CD8-positive, alpha-beta memory T cell (primary cell): ENCODE results near the gene MS4A15. TPM values are rescaled to one million over a fixed set of nuclear protein-coding genes. Genes with fewer than 3 reads are reported as not detected.
"Not testable (repeated sequence)": the region's sequence is repeated elsewhere in the genome, so short reads cannot be mapped to it uniquely, and the experiment has no call there.

Source experiments
- CTCF ChIA-PET: fragments of 350-600 bp; sonication (Branson Sonifier 250); formaldehyde crosslinking; loops from one replicate; lab custom pipeline; 2021; ENCODE audit warnings: antibody characterized with exemption; lab: Charles Lee
- POLR2A ChIA-PET: fragments of 350-600 bp; sonication (Branson Sonifier 250); formaldehyde crosslinking; loops from one replicate; lab custom pipeline; 2021; ENCODE audit warnings: antibody characterized with exemption; lab: Charles Lee
- DNase-seq, 5 donors: peaks; one replicate each; pipeline versions ENCODE4 v3.0.0 to v3.0.0-alpha.2; 2020 to 2022; ENCODE audit warnings: mixed read lengths in 1 of 5
- H3K27ac ChIP-seq: one replicate; pipeline ENCODE4 v1.7.0; 2013; ENCODE audit warnings: low read depth, mild to moderate bottlenecking, low read length, moderate library complexity
- H3K27me3 ChIP-seq: 2 replicates; pipeline ENCODE4 v1.7.0; 2013; ENCODE audit warnings: low read length, mild to moderate bottlenecking; ENCODE audit not compliant: insufficient read depth, poor library complexity, severe bottlenecking
- H3K36me3 ChIP-seq: 2 replicates; pipeline ENCODE4 v1.7.0; 2013; ENCODE audit warnings: mild to moderate bottlenecking, low read length, moderate library complexity; ENCODE audit not compliant: insufficient read depth
- H3K4me1 ChIP-seq: 2 replicates; pipeline ENCODE4 v1.7.0; 2013; ENCODE audit warnings: mild to moderate bottlenecking, low read length, moderate library complexity; ENCODE audit not compliant: insufficient read depth
- H3K4me3 ChIP-seq: 2 replicates; pipeline ENCODE4 v1.7.0; 2013; ENCODE audit warnings: mild to moderate bottlenecking, low read length
- H3K9me3 ChIP-seq: 2 replicates; pipeline ENCODE4 v1.7.0; 2013; ENCODE audit warnings: mild to moderate bottlenecking, low read length
- H3K27ac Mint-ChIP-seq, 8 donors: one replicate each; pipeline ENCODE4 v1.8.0; 2020 to 2021; ENCODE audit warnings: mixed read lengths in 8 of 8, mild to moderate bottlenecking in 6 of 8, inconsistent platforms in 3 of 8, moderate library complexity in 3 of 8
- H3K27me3 Mint-ChIP-seq, 2 donors: one replicate each; pipeline ENCODE4 v1.8.0; 2020 to 2021; ENCODE audit warnings: mixed read lengths in 2 of 2, mild to moderate bottlenecking in 1 of 2, moderate library complexity in 1 of 2
- H3K36me3 Mint-ChIP-seq, 3 donors: one replicate each; pipeline ENCODE4 v1.8.0; 2020 to 2021; ENCODE audit warnings: mixed read lengths in 3 of 3, inconsistent platforms in 1 of 3, mild to moderate bottlenecking in 1 of 3
- H3K4me1 Mint-ChIP-seq, 3 donors: one replicate each; pipeline ENCODE4 v1.8.0; 2020 to 2021; ENCODE audit warnings: mixed read lengths in 3 of 3, inconsistent platforms in 1 of 3, mild to moderate bottlenecking in 1 of 3
- H3K4me3 Mint-ChIP-seq, 7 donors: one replicate each; pipeline ENCODE4 v1.8.0; 2020 to 2021; ENCODE audit warnings: mixed read lengths in 7 of 7, mild to moderate bottlenecking in 6 of 7, moderate library complexity in 4 of 7, inconsistent platforms in 2 of 7
- H3K9me3 Mint-ChIP-seq, 5 donors: one replicate each; pipeline ENCODE4 v1.8.0; 2020 to 2022; ENCODE audit warnings: mixed read lengths in 5 of 5, mild to moderate bottlenecking in 3 of 5, moderate library complexity in 2 of 5, inconsistent platforms in 1 of 5
- polyA plus RNA-seq: library from polyadenylated mRNA; unstranded; fragments of 300-500 nt; fragmentation: Illumina TruSeq; gene quantifications from one replicate; pipeline ENCODE4 v1.2.3, GENCODE V29; 2021
- total RNA-seq, 2 experiments: library from RNA; stranded (reverse); gene quantifications; one replicate each; pipeline ENCODE4 v1.2.3, GENCODE V29; 2021

The MS4A15 gene
- total and polyA plus RNA-seq, 3 experiments from 2014 or later, result not detected

DNA sequence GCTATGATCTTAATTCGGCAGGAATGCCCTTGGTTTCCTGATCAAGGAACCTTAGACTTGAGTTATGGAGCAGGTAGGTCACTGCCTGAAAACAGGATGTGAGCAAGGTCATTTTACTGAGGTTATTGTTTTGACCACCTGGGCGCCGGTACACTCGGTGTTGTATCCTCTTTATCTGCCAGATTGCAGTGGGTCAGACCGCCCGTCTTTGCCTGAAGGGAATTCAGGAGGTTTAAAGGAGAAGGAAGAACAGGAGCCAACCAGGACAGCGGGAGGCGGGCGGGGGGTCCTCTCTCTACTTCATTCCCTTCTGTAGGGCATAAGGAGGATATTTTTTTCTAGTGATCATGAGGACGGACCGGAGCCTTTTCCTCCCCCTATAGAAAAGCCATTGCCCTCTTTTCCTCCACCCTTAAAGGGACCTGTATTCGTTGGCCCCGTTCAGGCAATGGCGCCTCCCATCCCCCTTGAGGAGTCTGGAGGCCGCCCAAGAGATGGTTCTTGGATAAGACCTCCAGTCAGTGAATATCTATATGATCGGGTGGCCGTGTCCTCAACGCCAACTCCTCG is 649 bp downstream of the MS4A15 start:
- H3K9me3 Mint-ChIP-seq, result no peaks in the 10 kb centered on the region
- POLR2A ChIA-PET, result no interaction called here
- H3K9me3 ChIP-seq, result no peaks in the 10 kb centered on the region
- H3K27ac ChIP-seq, result no peak overlapping the region
- CTCF ChIA-PET, result interaction anchor here (1.3 kb wide), 1 partner anchor 8 kb away, joined by 4 read pairs; no protein-coding TSS in a partner anchor
- no peaks in the 10 kb centered on the region for H3K4me1 ChIP-seq
- H3K27me3 Mint-ChIP-seq, result peaks cover 24 to 76% of the 10 kb centered on the region in 2 donors
- no peak overlapping the region for H3K4me3 ChIP-seq
- no peaks in the 10 kb centered on the region for H3K27me3 ChIP-seq
- no peaks in the 10 kb centered on the region for H3K4me1 Mint-ChIP-seq
- no peak overlapping the region for H3K4me3 Mint-ChIP-seq
- no peak overlapping the region for H3K27ac Mint-ChIP-seq
- H3K36me3 ChIP-seq, result no peaks in the 10 kb centered on the region
- H3K36me3 Mint-ChIP-seq, result no peaks in the 10 kb centered on the region
- no peak for DNase-seq

GRCh38 chr11:60758671-60759070 is 2.0 kb downstream of the MS4A15 start:
- H3K4me3 Mint-ChIP-seq, H3K36me3 ChIP-seq, H3K9me3 Mint-ChIP-seq, H3K4me1 Mint-ChIP-seq, POLR2A ChIA-PET, H3K4me3 ChIP-seq, H3K36me3 Mint-ChIP-seq, H3K9me3 ChIP-seq, H3K27ac ChIP-seq, H3K4me1 ChIP-seq, H3K27me3 ChIP-seq, DNase-seq, CTCF ChIA-PET: not testable (repeated sequence)
- Mint-ChIP-seq H3K27me3 (peaks cover 23 to 75% of the 10 kb centered on the region in 2 donors), H3K27ac (peak overlapping the region in 1 of 8 donors; percentile 15)

- DNase-seq, POLR2A ChIA-PET, H3K36me3 Mint-ChIP-seq, H3K27ac Mint-ChIP-seq, CTCF ChIA-PET, H3K27ac ChIP-seq, H3K4me1 Mint-ChIP-seq, H3K36me3 ChIP-seq, H3K4me3 Mint-ChIP-seq, H3K4me3 ChIP-seq, H3K4me1 ChIP-seq, H3K9me3 Mint-ChIP-seq, H3K9me3 ChIP-seq, H3K27me3 ChIP-seq: not testable (repeated sequence)
- H3K27me3 Mint-ChIP-seq, result peaks cover 30 to 80% of the 10 kb centered on the region in 2 donors
Measured at GRCh38 chr11:60759438-60760225, 3.0 kb downstream of the MS4A15 start.

GRCh38 chr11:60761436-60762190 is 4.9 kb downstream of the MS4A15 start:
- Mint-ChIP-seq H3K4me1 (no peaks in the 10 kb centered on the region), H3K36me3 (no peaks in the 10 kb centered on the region), H3K27me3 (peaks cover 31 to 83% of the 10 kb centered on the region in 2 donors), H3K9me3 (no peaks in the 10 kb centered on the region), H3K4me3 (no peak overlapping the region), H3K27ac (no peak overlapping the region)
- H3K36me3 ChIP-seq, result no peaks in the 10 kb centered on the region
- ChIA-PET POLR2A (no interaction called here), CTCF (no interaction called here)
- H3K9me3 ChIP-seq, result no peaks in the 10 kb centered on the region
- no peak for DNase-seq
- no peak overlapping the region for H3K27ac ChIP-seq
- H3K27me3 ChIP-seq, result no peaks in the 10 kb centered on the region
- no peaks in the 10 kb centered on the region for H3K4me1 ChIP-seq
- H3K4me3 ChIP-seq, result no peak overlapping the region

DNA sequence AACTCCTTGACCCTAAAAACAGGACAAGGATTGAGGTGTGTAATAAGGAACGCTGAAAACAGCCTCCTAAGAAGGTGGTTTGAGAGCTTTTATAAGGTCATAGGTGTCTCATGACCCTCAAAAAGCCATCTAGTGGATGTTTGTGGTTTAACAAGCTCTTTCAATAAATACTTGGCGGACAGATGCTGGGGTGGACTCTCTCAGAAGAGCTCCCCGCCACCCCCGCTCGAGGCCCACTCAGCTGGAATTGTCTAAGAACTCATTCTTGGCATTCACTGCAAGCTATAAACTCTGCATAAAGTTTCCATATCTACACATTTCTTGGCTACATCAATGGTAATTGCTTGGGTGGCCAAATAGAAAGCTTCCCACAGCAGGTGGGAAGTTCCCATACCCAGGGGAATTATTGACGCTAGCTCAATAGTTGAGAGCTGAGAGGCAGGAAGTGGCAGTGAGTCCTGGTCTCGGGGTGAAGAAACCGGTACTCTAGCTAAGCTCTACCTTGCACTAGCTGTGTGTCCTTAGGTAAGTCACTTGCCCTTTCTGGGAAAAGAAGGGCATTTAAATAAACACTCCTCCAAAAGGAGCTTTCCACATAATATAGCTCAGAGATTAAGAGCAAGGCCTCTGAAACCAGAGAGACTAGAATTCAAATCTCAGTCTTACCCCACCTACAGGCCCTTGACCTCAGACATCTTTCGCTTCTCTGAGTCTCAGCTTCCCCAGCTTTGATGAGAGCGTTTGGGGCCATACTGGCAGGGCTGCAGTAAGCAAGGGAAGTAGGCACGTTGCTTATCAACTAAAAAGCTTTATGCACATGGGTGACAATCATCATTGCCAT is 6.4 kb downstream of the MS4A15 start:
- DNase-seq, result no peak
- Mint-ChIP-seq H3K36me3 (no peaks in the 10 kb centered on the region), H3K27ac (no peak overlapping the region), H3K9me3 (no peaks in the 10 kb centered on the region), H3K4me1 (no peaks in the 10 kb centered on the region), H3K4me3 (no peak overlapping the region), H3K27me3 (peaks cover 25 to 79% of the 10 kb centered on the region in 2 donors)
- ChIA-PET CTCF (interaction anchor here (1.1 kb wide), 1 partner anchor 12 kb away, joined by 4 read pairs; no protein-coding TSS in a partner anchor), POLR2A (no interaction called here)
- no peak overlapping the region for H3K4me3 ChIP-seq
- no peaks in the 10 kb centered on the region for H3K36me3 ChIP-seq
- H3K4me1 ChIP-seq, result no peaks in the 10 kb centered on the region
- peaks cover 6% of the 10 kb centered on the region for H3K27me3 ChIP-seq
- no peaks in the 10 kb centered on the region for H3K9me3 ChIP-seq
- no peak overlapping the region for H3K27ac ChIP-seq

GRCh38 chr11:60763692-60764369 is 7.2 kb downstream of the MS4A15 start:
- Mint-ChIP-seq H3K4me1 (no peaks in the 10 kb centered on the region), H3K27ac (no peak overlapping the region), H3K9me3 (no peaks in the 10 kb centered on the region), H3K27me3 (peaks cover 23 to 79% of the 10 kb centered on the region in 2 donors), H3K4me3 (no peak overlapping the region), H3K36me3 (no peaks in the 10 kb centered on the region)
- CTCF ChIA-PET, result interaction anchor here (1.1 to 3.1 kb wide), 2 partner anchors 11 to 12 kb away, joined by 4 to 15 read pairs; no protein-coding TSS in a partner anchor
- Histone ChIP-seq H3K4me1 (no peaks in the 10 kb centered on the region), H3K27ac (no peak overlapping the region), H3K4me3 (no peak overlapping the region), H3K36me3 (no peaks in the 10 kb centered on the region), H3K27me3 (peaks cover 6% of the 10 kb centered on the region), H3K9me3 (no peaks in the 10 kb centered on the region)
- POLR2A ChIA-PET, result no interaction called here
- DNase-seq, result no peak

- no peaks in the 10 kb centered on the region for H3K9me3 ChIP-seq
- H3K4me3 ChIP-seq, result no peak overlapping the region
- CTCF ChIA-PET, result interaction anchor here (1.1 to 3.1 kb wide), 3 partner anchors 8 to 422 kb away, joined by 3 to 15 read pairs (median 4); partner anchors contain the start of gene MS4A15
- no peaks in the 10 kb centered on the region for H3K4me1 ChIP-seq
- Mint-ChIP-seq H3K4me1 (no peaks in the 10 kb centered on the region), H3K4me3 (no peak overlapping the region), H3K9me3 (no peaks in the 10 kb centered on the region), H3K27me3 (peaks cover 24 to 76% of the 10 kb centered on the region in 2 donors), H3K27ac (no peak overlapping the region), H3K36me3 (no peaks in the 10 kb centered on the region)
- peaks cover 6% of the 10 kb centered on the region for H3K27me3 ChIP-seq
- no peak overlapping the region for H3K27ac ChIP-seq
- H3K36me3 ChIP-seq, result no peaks in the 10 kb centered on the region
- POLR2A ChIA-PET, result no interaction called here
- no peak for DNase-seq
Measured at GRCh38 chr11:60764879-60765278, 8.2 kb downstream of the MS4A15 start.
